ENCODE results near the gene P2RY11.

Gene P2RY11, protein sequence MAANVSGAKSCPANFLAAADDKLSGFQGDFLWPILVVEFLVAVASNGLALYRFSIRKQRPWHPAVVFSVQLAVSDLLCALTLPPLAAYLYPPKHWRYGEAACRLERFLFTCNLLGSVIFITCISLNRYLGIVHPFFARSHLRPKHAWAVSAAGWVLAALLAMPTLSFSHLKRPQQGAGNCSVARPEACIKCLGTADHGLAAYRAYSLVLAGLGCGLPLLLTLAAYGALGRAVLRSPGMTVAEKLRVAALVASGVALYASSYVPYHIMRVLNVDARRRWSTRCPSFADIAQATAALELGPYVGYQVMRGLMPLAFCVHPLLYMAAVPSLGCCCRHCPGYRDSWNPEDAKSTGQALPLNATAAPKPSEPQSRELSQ

DNA sequence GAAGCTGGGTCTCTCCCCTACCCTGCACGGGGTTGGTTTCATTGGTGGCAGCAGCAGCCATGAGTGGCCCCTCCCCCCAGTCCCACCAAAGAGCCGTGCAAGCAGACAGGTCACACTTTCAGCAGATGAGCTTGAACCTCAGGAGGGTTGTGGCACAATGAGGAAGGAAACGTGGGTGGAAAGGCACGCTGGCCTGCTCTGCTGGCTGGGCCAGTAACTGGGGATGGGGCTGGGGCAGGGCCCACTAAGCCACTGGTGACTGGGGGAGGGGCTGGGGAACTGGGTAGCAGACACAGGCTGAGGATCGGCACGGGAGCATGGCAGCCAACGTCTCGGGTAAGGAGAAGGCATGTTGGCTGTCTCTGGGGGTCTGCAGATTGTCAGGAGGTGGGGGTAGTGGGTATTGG lies at the start of gene P2RY11:
TSS of gene P2RY11 (plus strand) at position 289 of the 407 bp plus-strand sequence. CDS start at position 318, 29 bp downstream.
- DNase-seq = no peak

DNA sequence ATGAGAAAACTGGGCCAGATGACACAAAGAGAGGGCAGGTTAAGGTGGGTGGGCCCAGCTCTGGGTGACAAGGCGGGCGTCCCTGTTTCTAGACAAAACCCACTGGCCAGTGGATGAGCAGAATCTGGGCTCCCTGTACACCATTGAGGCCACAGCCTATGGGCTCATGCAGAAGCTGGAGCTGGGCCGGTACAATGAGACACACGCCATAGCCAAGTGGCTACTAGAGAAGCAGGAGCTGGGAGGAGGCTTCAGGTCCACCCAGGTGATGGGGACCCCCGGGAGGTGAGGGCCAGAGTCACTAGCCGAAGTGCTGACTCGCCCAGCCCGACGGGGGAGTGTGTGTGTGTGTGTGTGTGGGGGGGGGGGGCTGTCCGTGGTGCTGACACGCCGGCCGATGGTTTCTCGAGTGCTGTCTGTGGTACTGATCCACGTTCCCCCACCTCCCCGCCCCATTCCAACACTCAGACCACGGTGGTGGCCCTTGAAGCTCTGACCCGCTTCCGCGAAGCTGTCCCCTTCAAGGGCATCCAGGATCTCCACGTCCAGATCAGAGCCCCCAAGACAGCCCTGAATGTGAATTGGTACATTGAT lies 49.7 kb upstream of the P2RY11 start:
- no peak for DNase-seq

DNA sequence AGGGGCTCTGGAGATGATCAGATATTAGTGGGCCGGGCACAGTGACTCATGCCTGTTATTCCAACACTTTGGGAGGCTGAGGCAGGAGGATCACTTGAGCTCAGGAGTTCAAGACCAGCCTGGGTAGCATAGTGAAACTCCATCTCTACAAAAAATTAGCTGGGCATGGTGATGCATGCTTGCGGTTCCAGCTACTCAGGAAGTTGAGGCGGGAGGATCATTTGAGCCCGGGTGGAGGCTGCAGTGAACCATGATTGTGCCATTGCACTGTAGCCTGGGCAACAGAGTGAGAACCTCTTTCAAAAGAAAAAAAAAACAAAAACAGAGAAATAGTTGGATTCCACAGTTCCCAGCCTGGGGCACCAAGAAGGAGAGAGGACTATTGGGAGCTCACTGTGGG lies 43.3 kb upstream of the P2RY11 start:
- no peak for DNase-seq

DNA sequence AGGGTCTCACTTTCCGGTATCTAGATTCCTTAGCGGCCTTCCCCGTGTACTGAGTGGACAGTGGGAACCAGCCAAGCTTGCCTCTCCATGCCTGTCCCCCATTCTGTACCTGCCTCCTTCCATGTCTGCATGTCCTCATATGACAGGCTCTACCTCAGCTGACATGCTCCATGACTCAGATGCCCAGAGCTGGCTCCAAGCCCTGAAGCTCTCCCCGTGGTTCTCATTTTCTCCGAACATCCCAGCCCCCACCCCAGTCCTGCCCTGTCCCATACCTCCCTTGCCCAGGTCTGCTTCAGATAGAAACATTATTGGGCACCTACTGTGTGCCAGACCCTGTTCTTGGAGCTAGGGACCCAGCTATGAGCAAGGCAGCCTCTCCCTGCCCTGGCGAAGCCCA lies 42.4 kb upstream of the P2RY11 start:
- DNase-seq = no peak

DNA sequence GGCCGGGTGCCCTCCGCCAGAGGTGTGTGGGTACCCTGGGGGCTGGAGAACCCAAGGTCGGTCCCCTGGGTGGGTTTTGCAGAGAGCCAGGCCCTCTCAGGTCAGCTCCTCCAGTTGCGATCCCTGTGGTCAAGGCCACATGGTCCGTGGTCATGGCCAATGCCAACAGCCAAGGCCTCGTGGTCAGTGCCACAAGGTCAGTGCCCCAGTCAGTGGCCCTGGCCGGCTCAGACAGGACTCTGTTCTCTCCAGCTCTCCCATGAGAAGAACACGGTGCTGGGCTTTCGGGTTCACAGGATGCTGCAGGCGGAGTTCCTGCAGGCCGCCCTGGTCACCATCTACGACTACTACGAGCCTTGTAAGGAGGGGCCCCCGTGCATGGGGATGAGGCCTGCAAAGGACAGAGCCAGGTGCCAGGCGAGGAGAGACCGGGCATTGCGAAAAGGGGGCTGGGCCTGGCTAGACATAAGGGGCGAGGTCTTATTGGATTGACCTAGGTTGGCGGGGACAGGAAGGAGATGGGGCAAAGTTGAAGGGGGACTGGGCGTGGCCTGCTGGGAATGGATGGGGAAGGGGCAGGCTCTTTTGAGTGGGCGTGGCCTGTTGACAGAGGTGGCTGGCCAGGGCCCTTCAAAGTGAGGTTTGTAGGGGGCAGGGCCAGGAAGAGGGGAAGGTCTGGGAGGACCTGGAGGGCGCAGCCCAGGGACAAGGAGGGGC lies 40.6 kb upstream of the P2RY11 start:
- DNase-seq = no peak

DNA sequence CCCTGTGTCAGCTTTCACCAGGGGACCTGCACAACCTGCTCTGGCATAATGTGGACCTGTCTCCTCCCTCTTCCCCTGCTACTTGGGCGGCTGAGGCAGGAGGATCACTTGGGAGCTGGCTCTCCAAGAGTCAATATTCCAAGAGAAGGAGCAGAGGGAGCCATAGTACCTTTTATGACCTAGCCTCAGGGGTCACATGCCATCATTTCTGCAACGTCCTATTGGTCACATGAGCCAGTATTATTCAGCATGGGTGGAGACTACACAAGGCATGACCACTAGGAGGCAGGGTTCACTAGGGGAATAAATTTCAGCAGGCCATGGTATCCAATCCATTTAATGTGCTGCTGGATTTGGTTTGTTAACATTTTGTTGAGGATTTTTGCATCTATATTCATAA lies 37.3 kb upstream of the P2RY11 start:
- DNase-seq = peak in 2 of 4 experiments; percentile 13 to 23

DNA sequence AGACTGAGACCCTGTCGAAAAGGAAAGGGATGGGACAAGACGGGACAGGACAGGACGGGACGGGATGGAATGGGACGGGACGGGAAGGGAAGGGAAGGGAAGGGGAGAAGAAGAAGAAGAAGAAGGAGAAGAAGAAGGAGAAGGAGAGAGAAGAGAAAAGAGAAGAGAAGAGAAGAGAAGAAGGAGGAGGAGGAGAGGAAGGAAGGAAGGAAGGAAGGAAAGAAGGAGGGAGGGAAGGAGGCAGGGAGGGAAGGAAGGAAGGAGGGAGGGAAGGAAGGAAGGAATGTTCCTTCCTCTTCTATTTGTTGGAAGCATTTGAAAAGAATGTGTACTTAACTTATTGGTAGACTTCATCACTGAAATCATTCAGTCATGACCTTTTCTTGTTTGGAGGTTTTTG lies 35.0 kb upstream of the P2RY11 start:
- no peak for DNase-seq

DNA sequence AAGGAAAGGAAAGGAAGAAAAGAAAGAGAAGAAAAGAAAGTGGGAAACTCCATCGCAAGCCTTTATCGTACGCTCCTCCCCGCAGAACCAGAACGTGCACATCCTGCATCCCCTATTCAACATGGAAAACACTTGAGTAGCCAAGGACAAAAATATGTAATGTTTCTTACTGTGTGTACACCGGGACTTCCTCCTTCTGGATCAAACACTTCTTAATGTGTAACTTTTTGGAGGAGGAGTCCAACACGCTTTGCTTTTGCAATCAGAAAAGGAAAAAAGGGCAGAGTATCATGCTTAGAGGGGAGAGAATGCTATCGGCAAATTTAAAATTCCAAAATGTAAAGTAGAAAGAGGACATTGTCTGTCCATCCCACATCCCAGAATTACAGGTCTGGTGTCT lies 33.2 kb upstream of the P2RY11 start:
- DNase-seq = no peak

DNA sequence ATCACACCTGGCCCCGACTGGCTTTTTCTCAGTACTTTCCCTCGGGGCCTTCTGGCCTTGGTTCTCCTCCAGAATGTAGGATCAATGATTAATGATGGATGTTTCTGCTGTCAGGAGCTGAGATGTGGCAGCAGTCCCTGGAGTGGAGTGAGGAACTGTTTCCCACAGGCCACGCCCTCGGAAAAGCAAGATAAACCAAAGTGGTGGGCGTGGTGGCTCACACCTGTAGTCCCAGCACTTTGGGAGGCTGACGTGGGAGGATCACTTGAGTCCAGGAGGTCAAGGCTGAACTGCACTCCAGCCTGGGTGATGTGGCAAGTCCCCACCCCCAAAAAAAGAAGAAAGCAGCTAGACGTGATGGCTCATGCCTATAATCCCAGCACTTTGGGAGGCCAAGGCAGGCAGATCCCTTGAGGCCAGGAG lies 32.5 kb upstream of the P2RY11 start:
- DNase-seq = no peak

DNA sequence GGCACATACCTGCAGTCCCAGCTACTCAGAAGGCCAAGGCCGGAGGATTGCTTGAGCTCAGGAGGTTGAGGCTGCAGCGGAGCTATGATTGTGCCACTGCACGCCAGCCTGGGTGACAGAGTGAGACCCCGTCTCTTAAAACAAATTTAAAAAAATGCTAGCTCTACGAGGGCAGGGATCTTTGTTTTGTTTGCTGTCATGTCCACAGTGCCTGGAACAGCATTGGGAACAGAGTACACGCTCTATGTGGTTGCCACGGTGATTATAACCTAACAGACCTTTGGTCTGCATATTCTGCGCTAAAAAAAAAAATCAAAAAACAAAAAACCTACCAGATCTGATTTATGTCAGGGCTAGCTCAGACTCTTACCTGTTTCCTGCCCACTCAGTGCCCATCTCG lies 27.6 kb upstream of the P2RY11 start:
- DNase-seq = no peak

DNA sequence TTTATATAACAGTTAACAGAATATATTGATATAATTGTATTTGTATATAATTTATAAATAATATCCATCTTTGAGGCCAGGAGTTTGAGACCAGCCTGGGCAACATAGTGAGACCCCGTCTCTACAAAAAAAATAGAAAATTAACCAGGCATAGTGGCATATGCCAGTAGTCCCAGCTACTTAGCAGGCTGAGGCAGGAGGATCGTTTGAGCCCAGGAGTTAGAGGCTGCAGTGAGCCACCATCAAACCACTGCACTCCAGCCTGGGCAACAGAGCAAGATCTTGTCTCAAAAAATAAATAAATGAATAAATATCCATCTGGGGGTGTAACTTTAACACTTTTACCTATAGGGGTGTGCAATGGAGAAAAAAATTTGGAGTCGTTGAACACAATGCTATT lies 26.7 kb upstream of the P2RY11 start:
- no peak for DNase-seq

DNA sequence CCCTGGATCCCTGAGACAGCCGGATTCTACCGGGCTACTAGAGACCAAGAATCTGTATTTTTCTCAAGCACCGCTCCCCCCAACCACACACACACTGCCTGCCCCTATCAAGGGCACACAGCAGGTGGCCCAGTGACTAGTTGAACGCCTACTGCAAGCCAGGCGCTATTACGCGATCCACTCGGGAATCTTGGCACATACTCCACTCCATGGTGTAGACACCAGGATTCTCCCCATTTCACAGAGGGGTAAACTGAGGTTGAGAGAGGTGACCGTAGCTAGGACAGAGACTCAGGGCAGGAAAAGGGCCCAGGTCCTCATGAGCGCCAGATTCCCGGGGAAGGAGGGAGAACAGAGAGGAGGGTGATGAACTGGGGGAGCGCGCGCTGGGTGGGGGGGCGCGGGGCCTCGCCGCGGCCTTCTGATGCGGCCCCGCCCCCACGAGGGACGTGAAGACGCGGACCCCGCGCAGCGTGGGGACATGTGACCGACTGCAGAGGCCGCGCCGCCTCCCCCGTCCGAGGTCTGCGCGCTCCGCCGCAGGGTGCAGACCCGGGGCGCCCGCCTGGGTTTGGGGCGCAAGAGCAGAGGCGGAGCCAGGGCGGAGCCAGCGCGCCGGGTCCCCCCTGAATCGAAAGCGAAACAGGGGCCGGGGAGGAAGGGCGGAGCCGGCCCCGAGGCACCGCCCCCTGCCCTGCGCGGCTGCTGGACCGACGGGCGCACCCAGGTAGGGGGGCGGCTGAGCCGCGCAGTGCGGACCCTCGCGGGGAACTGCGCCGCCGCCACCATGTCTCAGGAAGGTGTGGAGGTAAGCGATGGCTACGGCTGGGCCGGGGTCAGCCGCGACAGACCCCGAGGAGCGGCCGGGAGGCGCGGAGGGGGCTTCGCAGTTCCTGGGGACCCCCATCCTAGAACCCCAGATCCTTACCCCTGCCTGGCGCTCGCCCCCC lies 25.6 kb upstream of the P2RY11 start, which contains the start of gene SHFL:
TSS of gene SHFL (plus strand) at position 677 of the 950 bp plus-strand sequence. CDS start at position 788, 111 bp downstream.
- peak; percentile 64 to 84 (median 70) for DNase-seq

DNA sequence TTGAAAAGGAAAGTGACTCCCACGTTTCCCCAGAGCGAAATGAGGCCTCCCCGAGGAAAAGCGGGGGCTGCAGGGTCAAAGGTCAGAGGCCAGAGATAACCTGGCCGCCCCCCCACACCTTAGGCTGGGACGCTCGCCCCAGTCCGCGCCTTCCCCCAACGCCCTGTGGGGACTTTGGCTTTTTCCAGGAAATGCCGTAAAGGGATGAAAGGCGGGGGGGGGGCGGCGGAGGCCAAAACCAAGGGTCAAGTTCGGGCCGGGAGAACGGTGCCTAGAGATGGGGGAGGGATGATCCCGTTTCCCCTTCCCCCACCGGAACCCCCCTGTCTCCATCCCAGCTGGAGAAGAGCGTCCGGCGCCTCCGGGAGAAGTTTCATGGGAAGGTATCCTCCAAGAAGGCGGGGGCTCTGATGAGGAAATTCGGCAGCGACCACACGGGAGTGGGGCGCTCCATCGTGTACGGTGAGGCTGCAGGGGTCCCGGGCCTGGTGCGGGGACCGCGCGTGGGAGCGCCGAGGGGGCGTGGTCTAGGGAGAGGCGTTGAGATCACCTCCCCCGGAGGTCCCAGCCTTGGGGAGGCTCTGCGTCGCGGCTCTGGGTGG lies 24.8 kb upstream of the P2RY11 start:
- no peak for DNase-seq

DNA sequence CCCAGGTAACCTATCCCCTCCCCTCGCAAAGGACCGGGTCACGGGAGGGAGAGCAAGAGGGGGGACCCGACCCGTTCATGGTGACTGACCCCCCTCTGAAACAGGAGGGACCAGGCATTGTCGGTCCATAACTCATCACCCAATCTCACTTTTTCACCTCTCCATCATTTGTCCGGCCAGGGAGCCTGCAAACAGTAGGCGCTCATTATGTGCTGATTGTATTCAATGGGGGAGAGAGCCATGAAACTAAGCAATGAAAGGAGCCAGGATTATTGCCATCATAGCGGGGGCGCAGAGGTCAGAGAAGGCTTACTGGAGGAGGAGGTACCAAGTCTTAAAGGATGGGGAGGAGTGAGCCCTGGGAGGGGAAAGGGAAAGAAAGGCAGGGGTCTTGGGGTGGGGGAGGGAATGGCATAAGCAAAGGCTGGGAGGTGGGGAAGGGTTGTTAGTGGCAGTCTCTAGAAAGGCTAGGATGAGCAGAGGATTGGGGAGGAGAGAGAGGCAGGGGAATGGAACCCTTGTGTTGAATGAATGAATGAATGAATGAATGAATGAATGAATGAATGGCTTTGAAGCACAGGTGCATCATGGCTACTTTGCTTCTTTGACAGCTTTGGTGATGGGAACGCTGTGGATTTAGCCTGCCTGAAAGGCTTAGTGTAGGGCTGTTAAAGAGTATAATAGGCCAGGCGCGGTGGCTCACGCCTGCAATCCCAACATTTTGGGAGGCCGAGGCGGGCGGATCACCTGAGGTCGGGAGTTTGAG lies 24.0 kb upstream of the P2RY11 start:
- no peak for DNase-seq

DNA sequence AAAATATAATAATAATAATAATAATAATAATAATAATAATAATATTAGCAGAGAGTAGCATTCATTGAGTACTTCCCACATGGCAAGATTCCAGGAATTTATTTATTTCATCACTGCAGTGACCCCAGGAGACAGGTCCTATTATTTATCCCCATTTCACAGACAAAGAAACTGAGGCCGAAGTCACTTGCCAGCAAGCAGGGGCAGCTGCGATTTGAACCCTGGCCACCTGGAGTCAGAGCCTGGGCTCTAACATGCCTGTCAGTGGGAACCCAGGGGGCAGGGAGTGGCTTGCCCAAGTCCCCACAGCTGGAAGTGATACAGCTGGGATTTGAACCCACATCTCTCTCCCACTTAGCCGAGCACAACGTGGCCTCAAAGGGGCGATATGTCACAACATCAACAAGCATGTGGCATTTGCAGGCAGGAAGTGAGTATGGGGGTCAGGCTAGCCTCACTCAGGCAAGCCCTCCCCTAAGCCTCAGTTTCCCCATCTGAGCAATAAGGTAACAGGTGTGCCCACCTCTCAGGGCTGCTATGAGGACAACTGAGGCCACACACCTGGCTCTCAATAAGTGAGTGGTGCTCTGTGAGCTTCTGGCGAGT lies 22.4 kb upstream of the P2RY11 start:
- DNase-seq = no peak

DNA sequence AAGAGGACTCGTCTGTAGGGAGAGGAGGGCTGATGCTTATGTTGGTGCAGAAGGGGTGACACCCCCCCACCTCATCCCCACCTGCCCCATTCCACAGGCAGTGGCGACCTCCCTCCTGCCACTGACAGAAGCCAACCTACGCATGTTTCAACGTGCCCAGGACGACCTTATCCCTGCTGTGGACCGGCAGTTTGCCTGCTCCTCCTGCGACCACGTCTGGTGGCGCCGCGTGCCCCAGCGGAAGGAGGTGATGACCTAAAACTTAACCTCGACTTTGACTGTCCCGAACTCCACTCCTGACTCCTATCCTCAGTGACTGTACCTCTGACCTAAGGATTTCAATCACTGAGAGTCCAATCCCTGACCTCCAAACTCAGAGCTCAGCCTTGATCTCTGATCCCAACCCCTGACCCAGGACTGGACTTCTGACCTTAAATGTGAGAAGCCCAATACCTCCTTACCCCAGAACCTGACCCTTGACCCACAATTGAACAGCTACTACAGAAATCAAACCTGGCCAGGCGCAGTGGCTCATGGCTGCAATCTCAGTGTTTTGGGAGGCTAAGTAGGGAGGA lies 21.6 kb upstream of the P2RY11 start:
- DNase-seq = no peak

DNA sequence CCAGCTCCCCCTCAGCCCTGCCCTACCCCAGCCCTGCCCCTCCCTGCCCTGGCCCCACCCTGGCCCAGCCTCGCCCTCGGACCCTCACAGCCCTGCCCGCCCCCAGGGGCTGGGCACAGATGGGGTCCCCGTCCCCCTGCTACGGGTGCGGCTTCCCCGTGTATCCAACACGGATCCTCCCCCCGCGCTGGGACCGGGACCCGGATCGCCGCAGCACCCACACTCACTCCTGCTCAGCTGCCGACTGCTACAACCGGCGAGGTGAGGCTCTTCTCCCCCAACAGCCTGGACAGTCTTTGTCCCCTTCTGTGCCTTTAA lies 20.2 kb upstream of the P2RY11 start:
- no peak for DNase-seq

DNA sequence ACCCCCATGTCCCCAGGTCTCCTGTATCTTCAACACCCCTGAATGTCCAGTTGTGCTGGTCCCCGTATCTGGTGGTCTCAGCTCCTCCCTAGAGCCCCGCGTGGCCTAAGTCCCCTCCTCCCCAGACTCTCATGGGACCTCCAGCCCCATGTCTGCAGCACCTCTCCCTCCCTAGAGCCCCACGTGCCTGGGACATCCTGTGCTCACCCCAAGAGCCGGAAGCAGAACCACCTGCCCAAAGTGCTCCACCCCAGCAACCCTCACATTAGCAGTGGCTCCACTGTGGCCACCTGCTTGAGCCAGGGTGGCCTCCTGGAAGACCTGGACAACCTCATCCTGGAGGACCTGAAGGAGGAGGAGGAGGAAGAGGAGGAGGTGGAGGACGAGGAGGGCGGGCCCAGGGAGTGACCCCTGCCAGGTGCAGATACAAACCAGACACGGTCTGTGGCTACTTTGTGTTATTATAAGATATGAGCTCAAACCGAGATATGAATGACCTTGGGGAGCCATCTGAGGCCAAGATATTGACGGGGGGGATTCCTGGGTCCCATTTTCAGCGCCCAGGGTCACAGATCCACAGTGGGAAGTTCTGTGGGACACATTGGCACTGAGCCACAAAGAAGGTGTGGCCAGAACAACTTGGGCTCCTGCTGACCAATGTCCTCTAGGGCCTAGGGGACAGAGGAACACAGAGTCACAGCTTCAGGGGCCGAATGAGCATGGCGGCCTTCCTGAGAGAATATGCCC lies 19.4 kb upstream of the P2RY11 start:
- DNase-seq = no peak

DNA sequence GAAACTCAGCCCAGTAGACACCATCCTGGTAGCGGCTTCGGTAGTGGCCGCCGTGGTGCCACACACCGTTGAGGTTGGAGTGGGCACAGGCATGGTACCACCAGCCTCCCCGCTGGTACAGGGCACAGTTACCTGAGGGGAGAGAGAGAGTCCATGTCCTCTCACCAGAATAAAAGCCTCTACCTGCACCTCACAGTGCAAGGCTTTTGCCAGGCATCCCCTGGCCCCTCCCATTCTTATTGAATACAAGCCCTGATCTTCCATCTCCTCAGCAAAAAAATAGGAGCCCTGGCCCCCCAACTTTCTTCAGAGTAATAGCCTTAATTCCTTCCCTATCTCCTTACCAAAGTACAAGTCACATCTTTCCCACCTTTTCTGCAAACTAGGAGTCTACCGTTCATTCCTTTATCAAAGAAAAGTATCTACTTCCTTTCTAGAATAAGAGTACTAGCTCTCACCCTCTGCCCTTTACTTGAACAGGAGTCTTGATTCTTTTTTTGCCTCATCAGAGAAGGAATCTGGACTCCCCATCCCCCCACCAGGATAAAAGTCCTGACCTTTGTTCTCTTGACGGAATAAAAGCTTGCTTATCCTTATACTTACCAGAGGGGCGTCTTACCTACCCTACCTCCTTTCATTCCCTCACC lies 18.7 kb upstream of the P2RY11 start:
- no peak for DNase-seq
